Endothelial cell of umbilical vein (primary cell): Measurements from ENCODE around the gene MAU2. TPM values are rescaled to one million over a fixed set of nuclear protein-coding genes. Genes with fewer than 3 reads are reported as not detected.

Experiments
- BruUV-seq: library from RNA; stranded (reverse); fragments of 400-500 nt; replicated peaks from 2 replicates; lab custom pipeline; 2021; lab: Mats Ljungman, UMichigan
- CTCF ChIA-PET: fragments of 300-600, 350-600 bp; sonication (Branson Sonifier 250); formaldehyde crosslinking; loops from one replicate; lab custom pipeline; 2021; ENCODE audit warnings: antibody characterized with exemption, inconsistent platforms; lab: Charles Lee
- POLR2A ChIA-PET: fragments of 300-600, 350-600 bp; sonication (Branson Sonifier 250); formaldehyde crosslinking; loops from one replicate; lab custom pipeline; 2021; ENCODE audit warnings: antibody characterized with exemption, inconsistent platforms; lab: Charles Lee
- DNase-seq: peaks from one replicate; pipeline ENCODE4 v3.0.0-alpha.2; 2011; ENCODE audit warnings: low read depth, low spot score
- FAIRE-seq: peaks from 2 replicates; lab custom pipeline; 2011; peaks lifted over from hg19 to GRCh38; lab: Jason Lieb, UNC
- H2AFZ ChIP-seq: 2 replicates; pipeline ENCODE4 v1.6.0; 2012; ENCODE audit warnings: low read depth, low read length, control low read depth, inconsistent platforms
- H3K27ac ChIP-seq: 2 replicates; pipeline ENCODE4 v1.5.1; 2011; ENCODE audit warnings: low read depth, mild to moderate bottlenecking, control low read depth, low read length, moderate library complexity; ENCODE audit not compliant: insufficient read depth
- H3K27me3 ChIP-seq, 2 experiments: 2 replicates each; pipeline versions ENCODE4 v1.6.0 to v1.6.1; 2011; ENCODE audit warnings: low read length in 2 of 2, mixed read lengths in 1 of 2; ENCODE audit not compliant: control insufficient read depth in 2 of 2, insufficient read depth in 2 of 2
- H3K36me3 ChIP-seq, 2 experiments: 2 replicates in 1 of 2; 3 replicates in 1 of 2; pipeline ENCODE4 v1.5.1; 2011; ENCODE audit warnings: low read length in 2 of 2, mild to moderate bottlenecking in 1 of 2, moderate library complexity in 1 of 2; ENCODE audit not compliant: control insufficient read depth in 2 of 2, insufficient read depth in 2 of 2; ENCODE audit errors: extremely low read depth in 1 of 2
- H3K4me1 ChIP-seq: 3 replicates; pipeline ENCODE4 v1.5.1; 2011; ENCODE audit warnings: mild to moderate bottlenecking, low read length; ENCODE audit not compliant: control insufficient read depth, insufficient read depth; ENCODE audit errors: extremely low read depth
- H3K4me2 ChIP-seq: 2 replicates; pipeline ENCODE4 v1.6.1; 2011; ENCODE audit warnings: low read length, control low read depth, mixed read lengths; ENCODE audit not compliant: insufficient read depth
- H3K4me3 ChIP-seq, 3 experiments: fragments of 200-600 bp in 1 of 3; sonication (generic), shearing (Covaris generic) in 1 of 3; replicated peaks in 1 of 3; 2 replicates each; pipeline ENCODE4 v1.5.1; 2011 to 2016; ENCODE audit warnings: control low read depth in 3 of 3, low read length in 3 of 3, mild to moderate bottlenecking in 2 of 3, inconsistent platforms in 1 of 3, low read depth in 1 of 3, moderate library complexity in 1 of 3; ENCODE audit not compliant: insufficient read depth in 1 of 3
- H3K79me2 ChIP-seq: 2 replicates; pipeline ENCODE4 v1.6.0; 2012; ENCODE audit warnings: low read length, inconsistent platforms; ENCODE audit not compliant: control insufficient read depth, insufficient read depth
- H3K9ac ChIP-seq: replicated peaks from 2 replicates; pipeline ENCODE3; 2011; ENCODE audit warnings: low read length, control low read depth; ENCODE audit not compliant: insufficient read depth; ENCODE audit errors: extremely low read depth
- H3K9me1 ChIP-seq: replicated peaks from 3 replicates; pipeline ENCODE4 v1.6.0; 2011; ENCODE audit warnings: mild to moderate bottlenecking, low read length; ENCODE audit not compliant: control insufficient read depth, insufficient read depth; ENCODE audit errors: extremely low read depth
- H3K9me3 ChIP-seq: replicated peaks from 2 replicates; pipeline ENCODE4 v1.5.1; 2012; ENCODE audit warnings: low read length, inconsistent platforms; ENCODE audit not compliant: control insufficient read depth, insufficient read depth
- H4K20me1 ChIP-seq: replicated peaks from 2 replicates; pipeline ENCODE3; 2011; ENCODE audit warnings: mild to moderate bottlenecking, low read length; ENCODE audit not compliant: control insufficient read depth, insufficient read depth; ENCODE audit errors: extremely low read depth
- EZH2 ChIP-seq: IDR thresholded peaks from 2 replicates; pipeline ENCODE4 v1.6.1; 2012; ENCODE audit warnings: borderline replicate concordance, low read depth, mild to moderate bottlenecking, moderate library complexity, low read length, inconsistent platforms; ENCODE audit not compliant: severe bottlenecking
- FOS ChIP-seq: IDR thresholded peaks from 2 replicates; pipeline ENCODE4 v1.6.1; 2011; ENCODE audit warnings: mild to moderate bottlenecking, low read length, moderate library complexity, borderline replicate concordance; ENCODE audit not compliant: insufficient read depth
- GATA2 ChIP-seq: IDR thresholded peaks from 2 replicates; pipeline ENCODE4 v1.7.0; 2011; ENCODE audit warnings: low read depth, mild to moderate bottlenecking, moderate library complexity, mixed read lengths, low read length; ENCODE audit not compliant: insufficient read length, insufficient read depth
- JUN ChIP-seq: IDR thresholded peaks from 2 replicates; pipeline ENCODE4 v1.6.1; 2011; ENCODE audit warnings: borderline replicate concordance, low read depth; ENCODE audit not compliant: insufficient read length, insufficient read depth
- MYC ChIP-seq: IDR thresholded peaks from one replicate; pipeline ENCODE4 v1.6.1; 2011; ENCODE audit warnings: mild to moderate bottlenecking, low read depth, low read length
- POLR2A ChIP-seq: IDR thresholded peaks from 2 replicates; pipeline ENCODE4 v1.6.1; 2012; ENCODE audit warnings: low read depth, mild to moderate bottlenecking, control low read depth, low read length
- POLR2AphosphoS5 ChIP-seq: IDR thresholded peaks from 2 replicates; pipeline ENCODE4 v1.6.1; 2012; ENCODE audit warnings: low read depth, mild to moderate bottlenecking, control low read depth, low read length, moderate library complexity; ENCODE audit not compliant: insufficient read depth
- dilution Hi-C: fragments of 300-500 bp; cut with MboI; formaldehyde crosslinking; loops from one replicate; pipeline ENCODE4 v1.15.0; 2019; ENCODE audit warnings: low sequenced_read_pairs; ENCODE audit not compliant: extremely low pct_ligation_motif_present
- intact Hi-C: fragments of 100-400 bp; cut with micrococcal nuclease; formaldehyde crosslinking; loops from one replicate; pipeline ENCODE4 v1.10.0; 2022
- polyA plus RNA-seq, 4 experiments: library from polyadenylated mRNA; depleted of rRNA in 3 of 4; stranded (reverse) in 3 of 4; unstranded in 1 of 4; fragments of >200 nt; gene quantifications; 2 replicates each; pipeline versions ENCODE4 v1.2.1 to v1.2.3, GENCODE V29; 2011 to 2012; ENCODE audit warnings: missing spikeins in 1 of 4
- total RNA-seq: library from RNA; stranded (reverse); gene quantifications from 2 replicates; pipeline ENCODE4 v1.2.3, GENCODE V29; 2021
- TF ChIP-seq, protein P1 (sequence below): IDR thresholded peaks from 2 replicates; pipeline ENCODE4 v1.6.1; 2011; ENCODE audit not compliant: insufficient read depth, insufficient read length
- TF ChIP-seq, protein P2 (sequence below), 2 donors: IDR thresholded peaks; 1 replicate in 1 of 2; 2 replicates in 1 of 2; pipeline ENCODE4 v1.5.1; 2011; ENCODE audit warnings: low read length in 2 of 2, mild to moderate bottlenecking in 2 of 2, moderate library complexity in 2 of 2, control low read depth in 1 of 2, inconsistent platforms in 1 of 2, low read depth in 1 of 2; ENCODE audit not compliant: insufficient read depth in 1 of 2; ENCODE audit errors: extremely low read depth in 1 of 2

MAU2 gene
- total and polyA plus RNA-seq, 2 donors (not counting 3 experiments of a cell fraction or from before 2014, with no cell fraction given), result 36.9 to 70.0 TPM

DNA sequence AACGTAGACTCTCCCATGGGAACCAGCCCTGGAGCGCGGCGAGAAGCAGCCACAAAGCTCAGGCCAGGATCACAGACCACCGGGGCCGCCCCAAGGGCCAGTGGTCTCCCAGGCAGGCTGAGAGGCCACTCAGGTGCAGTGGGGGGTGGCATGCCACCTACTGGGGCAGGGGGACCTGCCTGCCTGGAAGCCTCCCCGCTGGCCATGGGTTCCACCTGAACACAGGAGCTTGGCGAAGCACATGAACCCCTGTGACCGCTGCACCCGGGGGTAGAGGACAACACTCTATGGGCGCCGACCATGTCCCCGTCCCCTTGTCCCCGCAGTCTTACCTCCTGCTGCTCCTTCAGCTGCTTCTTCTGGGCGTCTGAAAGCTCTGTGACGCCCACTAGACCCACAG lies 40.8 kb upstream of the MAU2 start:
- no peak for DNase-seq
- H3K36me3 ChIP-seq, result peaks cover 5 to 34% of the 10 kb centered on the region in 2 experiments
- H3K4me2 ChIP-seq, result no peak overlapping the region
- ChIA-PET CTCF (no interaction called here), POLR2A (no interaction called here)
- BruUV-seq, result no TSS peak
- no peak overlapping the region for H3K9ac ChIP-seq
- no peak overlapping the region for H3K4me3 ChIP-seq
- H3K27ac ChIP-seq, result no peak overlapping the region
- TF ChIP-seq POLR2AphosphoS5 (no peak), POLR2A (no peak), MYC (no peak), EZH2 (no peak), GATA2 (no peak), FOS (no peak), JUN (no peak)
- TF ChIP-seq, protein P1, sequence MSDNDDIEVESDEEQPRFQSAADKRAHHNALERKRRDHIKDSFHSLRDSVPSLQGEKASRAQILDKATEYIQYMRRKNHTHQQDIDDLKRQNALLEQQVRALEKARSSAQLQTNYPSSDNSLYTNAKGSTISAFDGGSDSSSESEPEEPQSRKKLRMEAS, result no peak
- TF ChIP-seq, protein P2, sequence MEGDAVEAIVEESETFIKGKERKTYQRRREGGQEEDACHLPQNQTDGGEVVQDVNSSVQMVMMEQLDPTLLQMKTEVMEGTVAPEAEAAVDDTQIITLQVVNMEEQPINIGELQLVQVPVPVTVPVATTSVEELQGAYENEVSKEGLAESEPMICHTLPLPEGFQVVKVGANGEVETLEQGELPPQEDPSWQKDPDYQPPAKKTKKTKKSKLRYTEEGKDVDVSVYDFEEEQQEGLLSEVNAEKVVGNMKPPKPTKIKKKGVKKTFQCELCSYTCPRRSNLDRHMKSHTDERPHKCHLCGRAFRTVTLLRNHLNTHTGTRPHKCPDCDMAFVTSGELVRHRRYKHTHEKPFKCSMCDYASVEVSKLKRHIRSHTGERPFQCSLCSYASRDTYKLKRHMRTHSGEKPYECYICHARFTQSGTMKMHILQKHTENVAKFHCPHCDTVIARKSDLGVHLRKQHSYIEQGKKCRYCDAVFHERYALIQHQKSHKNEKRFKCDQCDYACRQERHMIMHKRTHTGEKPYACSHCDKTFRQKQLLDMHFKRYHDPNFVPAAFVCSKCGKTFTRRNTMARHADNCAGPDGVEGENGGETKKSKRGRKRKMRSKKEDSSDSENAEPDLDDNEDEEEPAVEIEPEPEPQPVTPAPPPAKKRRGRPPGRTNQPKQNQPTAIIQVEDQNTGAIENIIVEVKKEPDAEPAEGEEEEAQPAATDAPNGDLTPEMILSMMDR (IDR thresholded peaks at IDR 0.05; ENCODE audit: extremely low read depth in 1 of 2, insufficient read depth in 1 of 2, low read depth in 1 of 2, low read length in 2 of 2), result no peak
- H3K27me3 ChIP-seq, result no peaks in the 10 kb centered on the region
- dilution Hi-C loops, result no loop called here
- FAIRE-seq, result no peak
- H4K20me1 ChIP-seq, result no peaks in the 10 kb centered on the region
- no peak overlapping the region for H2AFZ ChIP-seq
- H3K9me3 ChIP-seq, result no peaks in the 10 kb centered on the region
- intact Hi-C loops, result no loop called here
- H3K79me2 ChIP-seq, result no peaks in the 10 kb centered on the region
- no peaks in the 10 kb centered on the region for H3K4me1 ChIP-seq
- no peaks in the 10 kb centered on the region for H3K9me1 ChIP-seq
